Stomach (tissue), 4 donors: Measurements from ENCODE around the gene CAPN8.

Experiments
- POLR2A ChIP-seq, 4 donors: fragments of 450-650 bp; IDR thresholded peaks; one replicate each; pipeline ENCODE4 v1.6.1; 2016; ENCODE audit warnings: antibody characterized with exemption in 4 of 4, control low read depth in 2 of 4, mild to moderate bottlenecking in 1 of 4, moderate library complexity in 1 of 4
- TF ChIP-seq, protein P1 (sequence below), 7 experiments: fragments of 450-650 bp in 4 of 7; fragments of 200-600 bp in 3 of 7; sonication (generic) in 3 of 7; IDR thresholded peaks; one replicate each; pipeline ENCODE4 v1.5.1; 2016 to 2019; ENCODE audit warnings: antibody characterized with exemption in 7 of 7, control low read depth in 2 of 7, mild to moderate bottlenecking in 1 of 7

DNA sequence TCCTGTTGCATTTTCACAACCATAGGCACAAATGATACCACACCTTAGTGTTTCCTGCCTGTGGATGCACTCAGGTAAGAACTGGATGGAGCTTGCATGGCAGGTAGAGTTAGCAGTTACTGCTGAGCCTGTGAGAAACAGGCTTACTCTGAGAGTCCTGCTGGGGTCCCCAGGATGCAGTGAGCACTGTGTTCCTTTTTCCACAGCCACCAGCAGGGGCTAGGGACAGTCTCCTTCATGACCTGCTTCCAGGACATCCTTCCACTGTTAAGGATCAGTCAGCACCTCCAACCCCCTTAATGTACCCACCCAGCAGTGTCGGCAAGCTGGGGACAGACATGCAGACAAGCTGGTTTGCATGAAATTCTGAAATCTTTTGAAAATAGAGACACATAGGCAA lies 16.3 kb downstream of the CAPN8 start:
- TF ChIP-seq, protein P1, sequence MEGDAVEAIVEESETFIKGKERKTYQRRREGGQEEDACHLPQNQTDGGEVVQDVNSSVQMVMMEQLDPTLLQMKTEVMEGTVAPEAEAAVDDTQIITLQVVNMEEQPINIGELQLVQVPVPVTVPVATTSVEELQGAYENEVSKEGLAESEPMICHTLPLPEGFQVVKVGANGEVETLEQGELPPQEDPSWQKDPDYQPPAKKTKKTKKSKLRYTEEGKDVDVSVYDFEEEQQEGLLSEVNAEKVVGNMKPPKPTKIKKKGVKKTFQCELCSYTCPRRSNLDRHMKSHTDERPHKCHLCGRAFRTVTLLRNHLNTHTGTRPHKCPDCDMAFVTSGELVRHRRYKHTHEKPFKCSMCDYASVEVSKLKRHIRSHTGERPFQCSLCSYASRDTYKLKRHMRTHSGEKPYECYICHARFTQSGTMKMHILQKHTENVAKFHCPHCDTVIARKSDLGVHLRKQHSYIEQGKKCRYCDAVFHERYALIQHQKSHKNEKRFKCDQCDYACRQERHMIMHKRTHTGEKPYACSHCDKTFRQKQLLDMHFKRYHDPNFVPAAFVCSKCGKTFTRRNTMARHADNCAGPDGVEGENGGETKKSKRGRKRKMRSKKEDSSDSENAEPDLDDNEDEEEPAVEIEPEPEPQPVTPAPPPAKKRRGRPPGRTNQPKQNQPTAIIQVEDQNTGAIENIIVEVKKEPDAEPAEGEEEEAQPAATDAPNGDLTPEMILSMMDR (IDR thresholded peaks at IDR 0.05): no peak
- TF ChIP-seq POLR2A (IDR thresholded peaks at IDR 0.05): no peak
